K562 (cell line): ENCODE data around the gene CTIF. TPM values are rescaled to one million over a fixed set of nuclear protein-coding genes. Genes with fewer than 3 reads are reported as not detected.

Source experiments
- ARHGAP35 ChIP-seq: fragments of 450-650 bp; IDR thresholded peaks from 2 replicates; pipeline ENCODE4 v1.6.1; 2018; ENCODE audit not compliant: partially characterized antibody
- BACH1 ChIP-seq: fragments of 200-800 bp; sonication (Bioruptor generic); IDR thresholded peaks from 2 replicates; pipeline ENCODE4 v1.6.1; 2016; ENCODE audit warnings: missing genetic modification characterization, missing compliant biosample characterization
- HMGXB4 ChIP-seq: sonication (generic); formaldehyde crosslinking; IDR thresholded peaks from 2 replicates; pipeline ENCODE4 v1.8.1; 2023; ENCODE audit warnings: mild to moderate bottlenecking, missing genetic modification reagents
- NFIC ChIP-seq: fragments of 450-650 bp; IDR thresholded peaks from 2 replicates; pipeline ENCODE4 v1.6.1; 2017; ENCODE audit warnings: mild to moderate bottlenecking, inconsistent platforms
- PHF8 ChIP-seq: fragments of 200-600 bp; sonication (generic); IDR thresholded peaks from 2 replicates; pipeline ENCODE4 v1.6.1; 2012; ENCODE audit warnings: mixed run types, mild to moderate bottlenecking, inconsistent platforms, low read length, moderate library complexity, borderline replicate concordance
- SMARCE1 ChIP-seq: fragments of 450-650 bp; IDR thresholded peaks from 2 replicates; pipeline ENCODE4 v1.7.1; 2016; ENCODE audit warnings: mild to moderate bottlenecking
- SRSF7 ChIP-seq: fragments of 200-400 bp; formaldehyde crosslinking; optimal IDR thresholded peaks from 2 replicates; pipeline ENCODE3; 2017; ENCODE audit warnings: mild to moderate bottlenecking, low read depth, low read length
- TCF3 ChIP-seq: sonication (generic); formaldehyde crosslinking; IDR thresholded peaks from 2 replicates; pipeline ENCODE4 v1.4.0; 2020; ENCODE audit warnings: mild to moderate bottlenecking, missing genetic modification reagents
- polyA plus RNA-seq, 8 experiments: library from polyadenylated mRNA; depleted of rRNA in 4 of 8; stranded (reverse) in 5 of 8; unstranded in 3 of 8; fragments of >200 nt; fragmentation: Nextera tagmentation in 2 of 8; fragmentation: Illumina TruSeq in 1 of 8; extraction: Ambion mirVana in 2 of 8; extraction: Trizol in 1 of 8; gene quantifications; 2 replicates each; pipeline versions ENCODE4 v1.2.1 to v1.2.3, GENCODE V29; 2011 to 2014; ENCODE audit warnings: inconsistent platforms in 1 of 8, missing spikeins in 1 of 8
- total RNA-seq, 7 experiments: library from RNA; depleted of rRNA in 6 of 7; stranded (reverse); fragments of >200 nt in 6 of 7; fragmentation: Illumina TruSeq in 2 of 7; extraction: Trizol in 2 of 7; gene quantifications; 2 replicates each; pipeline versions ENCODE4 v1.2.1 to v1.2.3, GENCODE V29; 2011 to 2021; ENCODE audit warnings: low replicate concordance in 1 of 7
- TF ChIP-seq, protein P1 (sequence below): fragments of 250-450 bp; sonication (Bioruptor Pico); IDR thresholded peaks from 2 replicates; pipeline ENCODE4 v1.5.1; 2021; ENCODE audit warnings: mild to moderate bottlenecking

CTIF gene
- total and polyA plus RNA-seq, 9 of the 15 experiments (the other 6 are each of a cell fraction or from before 2014, with no cell fraction given): 0.17 to 11.5 (median 2.2) TPM

- no peak for TF ChIP-seq PHF8
- TF ChIP-seq ARHGAP35: no peak
- TF ChIP-seq SMARCE1: no peak
- TF ChIP-seq NFIC: no peak
- TF ChIP-seq SRSF7: no peak
- TF ChIP-seq TCF3 (CRISPR knock-in tag): no peak
- TF ChIP-seq HMGXB4: no peak
- TF ChIP-seq, protein P1, sequence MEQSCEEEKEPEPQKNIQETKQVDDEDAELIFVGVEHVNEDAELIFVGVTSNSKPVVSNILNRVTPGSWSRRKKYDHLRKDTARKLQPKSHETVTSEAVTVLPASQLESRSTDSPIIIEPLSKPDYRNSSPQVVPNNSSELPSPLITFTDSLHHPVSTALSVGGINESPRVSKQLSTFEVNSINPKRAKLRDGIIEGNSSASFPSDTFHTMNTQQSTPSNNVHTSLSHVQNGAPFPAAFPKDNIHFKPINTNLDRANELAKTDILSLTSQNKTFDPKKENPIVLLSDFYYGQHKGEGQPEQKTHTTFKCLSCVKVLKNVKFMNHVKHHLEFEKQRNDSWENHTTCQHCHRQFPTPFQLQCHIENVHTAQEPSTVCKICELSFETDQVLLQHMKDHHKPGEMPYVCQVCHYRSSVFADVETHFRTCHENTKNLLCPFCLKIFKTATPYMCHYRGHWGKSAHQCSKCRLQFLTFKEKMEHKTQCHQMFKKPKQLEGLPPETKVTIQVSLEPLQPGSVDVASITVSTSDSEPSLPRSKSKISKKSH (CRISPR knock-in tag): no peak
- TF ChIP-seq BACH1 (tag): no peak
These were observed 36.4 kb downstream of the CTIF start (continued) for GRCh38 chr18:48575301-48575657.
